NK-92 treated with Interleukin-12 subunit alpha and Interleukin-12 subunit beta, amount 100 ng/mL, for 24 hours (cell line): Measurements from ENCODE around the gene NTMT1.
"Not testable (repeated sequence)": the region's sequence is repeated elsewhere in the genome, so short reads cannot be mapped to it uniquely, and the experiment has no call there.

Source experiments
- DNase-seq: peaks from one replicate; lab custom pipeline; 2025; lab: John Stamatoyannopoulos, UW

NTMT1 gene

DNA sequence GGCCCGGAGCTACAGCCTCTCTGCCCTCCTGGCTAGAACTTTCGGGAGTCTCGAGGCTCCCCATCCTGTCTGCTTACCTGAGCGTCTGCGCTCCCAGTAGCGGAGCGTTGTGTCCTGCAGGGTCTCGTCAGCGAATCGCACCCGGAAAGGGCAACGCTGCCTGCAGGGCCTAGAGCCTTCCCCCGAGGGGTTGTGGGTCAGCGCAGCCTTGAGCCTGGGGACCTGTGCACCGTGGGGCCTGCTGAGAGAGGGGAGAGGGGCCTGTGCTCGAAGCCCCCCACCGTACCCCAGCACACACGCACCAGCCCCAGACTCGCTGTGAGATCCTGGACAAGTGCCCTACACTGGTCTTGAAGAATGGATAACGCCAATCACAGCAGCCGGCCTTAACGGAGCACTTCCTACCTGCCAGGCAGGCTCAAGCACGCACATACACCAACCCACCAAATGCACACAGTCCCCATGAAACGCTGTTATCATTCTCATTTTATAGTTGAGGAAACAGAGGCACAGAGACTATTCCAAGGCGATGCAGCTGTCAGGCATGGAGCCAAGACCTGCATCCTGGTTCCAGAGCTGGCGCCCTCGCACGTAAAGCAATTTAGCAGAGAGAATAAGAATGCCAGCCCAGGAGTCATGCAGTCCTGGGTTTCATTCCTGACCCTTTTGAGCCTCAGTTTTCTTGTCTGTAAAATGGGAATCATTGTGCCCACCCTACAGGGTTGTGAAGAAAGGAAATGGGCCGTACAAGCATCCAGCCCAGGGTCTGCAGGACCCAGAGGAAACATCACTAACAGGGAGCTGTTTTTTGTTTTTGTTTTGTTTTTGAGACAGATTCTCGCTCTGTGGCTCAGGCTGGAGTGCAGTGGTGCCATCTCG is 10.3 kb upstream of the NTMT1 start:
- DNase-seq, result no peak

DNA sequence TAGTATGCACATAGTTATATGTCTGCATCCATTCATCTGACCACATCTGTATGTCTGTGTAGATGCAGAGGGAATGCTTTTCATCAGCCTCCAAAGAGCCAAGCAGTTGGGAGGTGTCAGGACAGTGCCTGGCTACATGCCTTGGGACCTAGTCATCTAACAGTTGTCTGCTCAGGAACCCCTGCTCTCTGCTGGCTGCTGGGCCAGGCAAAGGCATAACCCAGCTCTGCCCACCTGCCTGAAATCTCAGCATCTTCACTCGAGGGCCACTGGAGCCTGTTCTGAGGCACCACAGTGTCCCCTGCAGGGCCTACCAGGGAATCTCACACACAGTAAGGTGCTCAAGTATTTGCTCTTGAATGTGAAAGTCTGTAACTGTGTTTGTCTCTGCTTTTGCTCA is 8.8 kb upstream of the NTMT1 start:
- DNase-seq, result no peak

DNA sequence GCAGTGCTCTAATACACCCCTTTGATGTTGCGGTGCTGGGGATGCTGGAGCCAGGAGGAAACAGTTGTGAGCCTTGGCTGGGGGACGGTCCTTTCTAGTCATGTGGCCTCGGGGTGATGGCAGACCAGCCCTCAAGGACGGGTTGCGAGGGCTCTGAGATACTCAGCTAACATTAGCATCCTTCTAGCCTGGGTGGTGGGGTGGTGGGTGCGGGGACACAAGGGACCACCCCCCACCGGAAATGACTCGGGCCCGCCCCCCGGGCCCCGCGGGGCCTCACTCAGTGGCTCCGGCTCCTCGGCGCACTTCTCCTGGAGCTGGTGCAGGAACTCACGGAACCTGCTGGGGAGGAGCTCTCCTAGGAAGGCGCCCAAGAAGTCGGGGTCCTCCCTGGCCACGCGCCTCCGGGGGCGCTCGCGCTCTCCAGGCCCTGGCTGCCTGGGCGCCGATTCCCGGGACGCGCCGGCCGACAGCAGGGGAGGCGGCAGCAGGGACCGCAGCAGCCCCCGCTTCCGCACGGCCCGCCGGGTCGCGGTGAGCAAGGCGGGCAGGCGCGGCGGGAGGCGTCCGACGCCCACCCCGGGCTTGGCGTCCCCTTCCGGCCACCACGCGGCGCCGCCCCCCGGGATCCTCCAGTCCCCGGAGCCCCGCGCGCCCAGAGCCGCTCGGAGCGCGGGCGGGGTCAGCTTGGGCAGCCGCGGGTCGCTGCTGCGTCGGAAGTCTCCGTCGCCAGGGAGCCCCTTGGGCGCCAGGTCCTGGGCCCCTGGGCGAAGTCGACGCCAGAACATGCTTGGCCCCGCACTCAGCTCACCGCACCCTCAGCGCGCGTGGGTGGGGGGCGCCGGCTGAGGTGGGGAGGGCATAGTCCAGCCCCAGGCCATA is 5.9 kb upstream of the NTMT1 start:
- no peak for DNase-seq

DNA sequence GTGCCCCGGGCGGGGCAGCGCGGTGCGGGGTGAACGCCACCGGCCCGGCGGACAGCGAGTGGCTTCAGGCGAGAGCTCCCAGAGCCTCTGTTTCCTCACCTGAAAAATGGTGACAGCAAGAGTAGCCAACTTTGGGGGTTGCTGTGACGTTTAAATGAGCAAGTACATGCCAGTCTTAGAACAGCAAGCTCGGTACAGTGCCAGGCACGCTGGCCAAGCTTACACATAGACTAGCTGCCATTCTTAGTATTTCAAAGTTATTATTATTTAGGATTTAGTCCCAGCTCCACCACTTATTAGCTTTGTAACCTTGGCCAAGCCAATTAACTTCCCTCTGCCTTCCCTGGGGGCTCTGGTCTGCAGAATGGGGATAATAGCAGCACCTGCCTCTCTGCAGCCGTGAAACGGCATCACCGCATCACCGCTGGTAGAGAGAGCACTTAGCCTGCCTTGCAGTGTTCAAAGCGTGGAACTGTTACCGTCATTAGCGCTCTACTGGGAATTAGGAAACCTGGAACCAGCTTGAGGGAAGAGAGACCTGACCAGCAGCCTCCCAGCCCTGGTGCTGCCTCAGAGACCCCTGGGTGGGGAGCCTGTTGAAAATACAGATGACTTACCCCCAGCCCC is 5.2 kb upstream of the NTMT1 start, which contains the start of gene C9orf50:
C9orf50 (minus strand) TSS at position 433 of the 627 bp plus-strand sequence. CDS start 527 bp downstream, outside the sequence.
- DNase-seq, result no peak

DNA sequence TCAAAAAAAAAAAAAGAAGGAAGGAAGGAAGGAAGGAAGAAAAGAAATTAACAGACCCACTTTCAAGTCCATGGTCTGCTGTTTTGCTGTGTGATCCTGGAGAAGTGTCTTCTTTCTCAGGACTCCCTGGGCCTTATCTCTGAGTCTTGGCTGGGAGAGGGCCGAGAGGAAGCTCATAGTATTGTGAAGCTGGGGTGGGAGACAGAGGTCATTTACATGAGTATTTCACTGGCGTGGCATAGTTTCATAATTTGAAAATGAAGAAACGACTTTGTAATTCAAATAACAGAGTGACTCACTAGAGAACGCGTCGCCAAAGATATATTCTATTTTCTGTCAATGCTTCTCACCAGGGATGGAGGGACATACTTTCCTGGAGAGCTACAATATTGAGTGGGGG is 2.6 kb upstream of the NTMT1 start:
- DNase-seq, result no peak

DNA sequence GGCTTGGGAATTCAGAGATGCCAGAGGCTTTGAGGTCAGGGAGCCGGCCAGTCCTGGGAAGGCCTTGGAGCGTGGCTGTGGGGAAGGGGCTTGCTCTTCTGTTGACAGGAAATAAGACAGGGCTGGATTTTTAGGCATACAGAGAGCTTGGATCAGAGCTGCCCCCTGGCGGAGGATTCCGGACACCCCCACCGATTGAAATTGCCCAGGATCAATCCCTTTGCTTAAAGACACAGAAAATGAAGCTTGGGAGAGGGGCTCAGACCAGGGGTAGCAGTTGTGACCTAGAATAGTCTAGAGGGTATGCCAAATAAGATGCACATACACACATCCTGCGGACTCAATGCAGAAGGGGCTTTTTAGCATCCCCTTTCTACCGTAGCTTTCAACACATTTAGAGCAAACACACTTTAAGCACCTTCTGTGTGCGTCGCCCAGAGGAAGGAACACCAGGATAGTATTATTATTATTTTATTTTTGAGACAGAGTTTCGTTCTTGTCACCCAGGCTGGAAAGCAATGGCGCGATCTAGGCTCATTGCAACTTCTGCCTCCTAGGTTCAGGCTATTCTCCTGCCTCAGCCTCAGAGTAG is 1.7 kb upstream of the NTMT1 start:
- DNase-seq, result peak; percentile 16

DNA sequence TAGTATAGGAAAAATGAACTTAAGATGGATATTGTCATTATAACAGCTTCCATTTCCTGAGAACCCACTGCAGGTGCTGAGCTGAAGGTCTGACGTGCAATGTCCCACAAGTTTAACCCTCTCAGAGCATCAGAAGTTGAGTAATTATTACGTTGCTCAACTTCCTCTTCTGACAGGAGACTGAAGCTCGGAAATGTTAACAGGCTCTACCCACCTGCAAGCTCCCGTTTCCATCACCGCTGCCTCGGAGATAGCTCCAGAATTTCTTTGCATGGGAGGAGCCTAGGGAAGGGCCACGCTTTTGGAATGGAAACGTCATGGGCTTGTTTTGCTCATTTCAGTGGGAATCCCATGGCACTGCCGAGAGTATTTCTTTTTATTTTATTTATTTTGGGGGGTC is 1.0 kb upstream of the NTMT1 start:
- DNase-seq, result peak; percentile 18

DNA sequence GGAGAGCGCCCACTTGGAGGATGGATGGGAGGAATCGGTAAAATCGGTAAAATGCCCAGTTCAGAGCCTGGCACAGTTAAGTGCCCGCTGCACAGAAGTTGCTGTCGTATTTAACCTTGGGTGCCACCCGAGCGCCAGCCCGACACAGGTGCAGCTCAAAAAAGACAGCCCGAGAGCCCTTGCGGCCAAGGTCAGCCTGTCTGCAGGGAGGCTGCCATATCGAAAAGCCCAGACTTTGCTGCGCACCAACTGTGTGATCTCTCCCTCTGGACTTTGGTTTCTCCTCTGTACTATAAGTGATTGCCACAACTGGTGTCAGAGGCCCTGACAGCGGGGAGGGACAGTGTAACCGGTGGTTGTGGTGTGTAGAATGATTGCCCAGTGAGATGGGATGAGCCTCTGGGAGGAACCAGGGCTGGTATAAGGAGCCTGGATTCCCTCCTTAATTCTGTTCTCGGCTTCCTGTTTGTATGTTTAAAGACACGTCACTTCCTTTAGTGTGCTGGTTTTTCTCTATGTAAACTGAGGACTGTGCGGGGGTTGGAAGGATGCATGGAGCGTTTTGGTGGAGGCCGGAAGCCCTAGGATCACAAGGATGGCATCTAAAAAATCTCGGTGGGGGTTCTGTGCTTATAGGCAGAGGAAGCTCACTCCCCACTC is 792 bp downstream of the NTMT1 start:
- no peak for DNase-seq

DNA sequence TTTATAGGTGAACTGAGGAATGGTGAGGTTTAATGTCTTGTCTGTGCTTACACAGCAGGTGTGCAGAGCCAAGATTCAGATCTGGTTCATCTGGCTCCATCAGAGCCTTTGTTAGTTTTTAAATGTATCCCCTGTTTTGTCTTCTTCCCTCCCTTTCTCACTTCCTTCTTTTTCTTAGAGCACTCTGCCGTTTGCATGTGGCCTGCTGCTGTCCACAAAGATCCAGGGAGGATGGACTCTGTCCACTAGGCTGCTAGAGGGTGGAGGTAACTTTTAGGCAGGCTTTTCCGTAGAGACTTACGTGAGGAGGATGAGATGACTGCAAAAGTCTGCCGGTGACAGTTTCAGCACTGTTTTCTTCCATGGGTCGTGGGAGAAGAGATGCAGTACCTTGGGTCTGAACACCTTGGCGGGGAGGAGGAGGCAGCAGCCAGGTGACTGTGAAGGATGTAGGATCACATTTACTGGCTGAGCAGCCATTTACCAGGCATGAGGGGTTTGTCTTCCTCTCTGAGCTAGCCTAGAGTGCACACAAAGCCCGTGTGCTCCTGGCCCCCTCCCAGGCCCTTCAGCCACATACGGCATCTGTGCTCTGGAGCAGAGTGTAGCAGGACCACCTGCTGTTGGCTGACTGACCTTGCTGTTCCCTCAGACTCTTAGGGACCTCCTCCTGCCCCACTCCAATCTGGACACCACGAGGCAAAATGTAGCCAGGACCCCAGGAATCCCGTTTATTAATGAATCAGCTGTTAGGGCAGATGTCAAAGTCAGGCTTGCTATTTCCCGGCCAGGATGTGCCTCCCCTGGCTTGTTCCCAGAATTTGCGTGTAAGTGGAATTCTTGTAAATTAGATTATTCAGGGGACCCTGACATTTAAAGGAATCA is 1.8 kb downstream of the NTMT1 start:
- no peak for DNase-seq

DNA sequence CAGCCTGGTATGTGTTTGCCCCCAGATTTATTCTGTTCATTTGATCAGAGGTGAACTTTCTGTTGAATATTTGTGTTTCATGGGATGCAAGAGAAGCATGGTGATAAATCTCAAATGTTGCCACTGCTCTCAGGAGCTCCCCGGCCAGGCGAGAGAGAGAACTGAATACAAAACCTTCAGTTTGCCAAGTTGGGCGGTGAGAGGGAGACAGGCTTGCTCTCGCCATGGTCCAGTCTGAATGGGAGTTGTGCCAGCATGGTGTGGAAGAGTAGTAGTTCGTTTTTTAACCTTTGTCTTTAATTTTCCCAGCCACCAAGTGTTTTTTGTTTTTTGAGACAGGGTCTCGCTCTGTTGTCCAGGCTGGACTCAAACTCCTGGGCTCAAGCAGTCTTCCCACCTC is 2.7 kb downstream of the NTMT1 start:
- no peak for DNase-seq

DNA sequence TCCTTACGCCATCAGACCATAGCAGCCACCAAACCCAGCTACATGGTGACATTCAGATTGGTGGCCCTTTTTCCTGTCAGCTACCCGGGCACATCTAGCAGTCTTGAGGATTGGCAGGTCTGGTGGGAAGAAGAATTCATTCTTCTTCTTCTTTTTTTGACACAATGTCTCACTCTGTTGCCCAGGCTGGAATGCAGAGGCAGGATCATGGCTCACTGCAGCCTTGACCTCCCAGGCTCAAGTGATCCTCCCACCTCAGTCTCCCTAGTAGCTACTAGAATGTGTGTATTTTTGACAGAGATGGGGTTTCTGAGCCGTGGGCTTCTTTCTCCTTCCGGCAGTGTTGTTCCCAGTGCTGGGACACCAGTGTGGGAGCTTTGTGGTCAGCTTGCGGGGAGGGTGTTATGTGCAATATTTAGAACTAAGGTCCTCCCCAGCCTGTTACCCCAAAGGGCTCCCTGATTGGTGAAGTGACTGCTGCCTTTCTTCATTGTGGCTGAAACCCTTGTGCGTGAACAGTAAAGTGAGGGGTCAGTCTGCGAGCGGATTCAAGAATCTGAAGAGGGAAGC is 3.4 kb downstream of the NTMT1 start:
- no peak for DNase-seq

DNA sequence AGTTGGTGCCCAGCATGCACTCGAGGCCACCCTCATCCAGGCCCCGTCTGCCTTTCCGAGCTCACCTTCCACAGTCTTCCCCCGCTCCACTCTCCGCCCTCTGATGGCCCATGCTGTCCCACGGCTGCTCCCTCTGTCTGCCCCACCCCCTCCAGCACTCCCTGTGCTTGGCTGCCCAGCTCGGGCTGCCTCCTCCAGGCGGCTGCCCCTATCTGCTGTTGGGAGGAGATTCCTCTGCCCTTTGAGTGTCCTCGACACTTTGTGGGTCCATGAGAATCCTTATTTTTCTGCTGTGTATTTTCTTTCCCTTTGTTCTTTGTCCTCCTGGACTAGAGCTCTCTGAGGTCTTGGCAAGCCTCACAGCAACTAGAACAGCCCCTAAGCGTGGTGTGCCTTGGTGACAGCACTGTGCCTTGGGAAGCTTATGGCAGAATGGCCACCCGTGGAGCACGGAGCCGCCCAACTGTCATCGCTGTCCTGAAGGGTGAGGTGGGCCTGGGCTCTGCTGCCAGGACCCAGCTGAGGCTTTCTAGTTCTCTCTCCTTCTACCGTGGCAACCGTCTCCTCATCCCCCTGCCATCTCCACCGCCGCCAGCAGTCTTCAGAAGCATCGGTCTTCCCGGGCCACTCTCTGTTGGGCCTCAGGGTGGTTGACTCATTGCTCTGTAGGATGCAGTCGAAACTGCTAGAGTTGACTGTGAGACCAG is 5.2 kb downstream of the NTMT1 start:
- DNase-seq, result no peak

DNA sequence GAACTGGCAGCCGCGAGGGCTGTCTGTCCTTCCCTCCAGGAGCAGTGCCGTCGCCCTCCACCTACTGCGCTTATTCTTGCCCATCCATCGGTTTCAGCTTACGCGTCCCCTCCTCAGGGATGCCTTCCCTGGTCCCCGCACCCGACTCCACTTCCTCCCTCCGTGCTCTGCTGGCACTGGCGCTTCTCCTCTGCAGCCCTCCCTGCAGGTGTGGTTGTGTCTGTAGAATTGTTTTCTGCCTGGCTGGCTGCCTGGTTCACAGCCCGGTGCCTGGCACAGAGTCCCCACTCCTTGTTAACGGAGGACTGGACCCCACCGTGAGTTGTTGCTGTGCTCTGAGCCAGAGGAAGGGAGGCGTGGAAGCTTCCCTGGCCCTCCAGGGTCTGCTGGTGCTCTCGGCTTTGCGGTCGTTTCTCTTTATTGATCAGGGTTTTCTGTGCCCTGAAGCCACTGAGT is 5.7 kb downstream of the NTMT1 start:
- no peak for DNase-seq

DNA sequence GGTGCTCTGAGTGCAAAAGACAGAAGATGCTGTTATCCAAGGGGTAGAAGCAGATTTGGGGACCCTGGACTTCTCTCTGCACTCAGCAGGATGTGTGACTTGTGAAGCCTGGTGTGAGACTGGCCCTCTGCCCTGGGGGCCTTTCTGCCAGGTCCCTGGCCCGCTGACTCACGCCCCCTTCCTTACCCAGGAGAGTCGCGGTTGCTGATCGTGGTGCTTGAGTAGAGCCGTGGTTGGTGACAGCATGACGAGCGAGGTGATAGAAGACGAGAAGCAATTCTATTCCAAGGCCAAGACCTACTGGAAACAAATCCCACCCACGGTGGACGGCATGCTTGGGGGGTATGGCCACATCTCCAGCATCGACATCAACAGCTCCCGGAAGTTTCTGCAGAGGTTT is 6.5 kb downstream of the NTMT1 start:
- DNase-seq, result no peak

DNA sequence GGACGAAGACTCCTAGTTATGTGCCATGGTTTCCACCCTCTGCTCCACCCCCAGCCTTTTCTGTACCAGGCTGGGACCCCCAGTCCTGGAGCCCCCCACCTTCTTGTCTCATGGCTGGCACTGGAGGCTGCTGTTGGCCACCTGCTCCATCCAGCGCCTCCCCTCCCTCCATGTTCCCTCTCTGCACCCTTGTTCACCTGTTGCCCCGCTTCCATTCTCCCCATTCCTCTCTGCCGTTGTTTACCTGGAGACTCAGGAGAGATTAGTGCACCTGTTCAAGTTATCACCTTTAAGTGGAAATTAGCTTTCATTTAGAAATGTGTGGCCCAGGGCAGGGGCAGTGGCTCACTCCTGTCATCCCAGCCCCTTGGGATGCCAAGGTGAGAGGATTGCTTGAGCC is 7.2 kb downstream of the NTMT1 start:
- no peak for DNase-seq

DNA sequence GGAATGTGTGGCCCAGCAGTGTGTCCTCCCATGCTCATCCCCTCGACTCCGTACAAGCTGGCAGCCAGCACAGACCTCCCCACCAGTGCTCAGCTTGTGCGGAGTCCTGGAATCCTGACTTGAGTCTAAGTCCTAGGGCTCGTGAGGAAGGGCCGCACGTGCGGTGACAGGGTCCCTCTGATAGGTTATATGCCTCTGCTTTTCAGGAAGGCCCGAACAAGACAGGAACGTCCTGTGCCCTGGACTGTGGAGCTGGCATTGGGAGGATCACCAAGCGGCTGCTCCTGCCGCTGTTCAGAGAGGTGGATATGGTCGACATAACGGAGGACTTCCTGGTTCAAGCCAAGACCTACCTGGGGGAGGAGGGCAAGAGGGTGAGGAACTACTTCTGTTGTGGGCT is 7.9 kb downstream of the NTMT1 start:
- DNase-seq, result no peak

DNA sequence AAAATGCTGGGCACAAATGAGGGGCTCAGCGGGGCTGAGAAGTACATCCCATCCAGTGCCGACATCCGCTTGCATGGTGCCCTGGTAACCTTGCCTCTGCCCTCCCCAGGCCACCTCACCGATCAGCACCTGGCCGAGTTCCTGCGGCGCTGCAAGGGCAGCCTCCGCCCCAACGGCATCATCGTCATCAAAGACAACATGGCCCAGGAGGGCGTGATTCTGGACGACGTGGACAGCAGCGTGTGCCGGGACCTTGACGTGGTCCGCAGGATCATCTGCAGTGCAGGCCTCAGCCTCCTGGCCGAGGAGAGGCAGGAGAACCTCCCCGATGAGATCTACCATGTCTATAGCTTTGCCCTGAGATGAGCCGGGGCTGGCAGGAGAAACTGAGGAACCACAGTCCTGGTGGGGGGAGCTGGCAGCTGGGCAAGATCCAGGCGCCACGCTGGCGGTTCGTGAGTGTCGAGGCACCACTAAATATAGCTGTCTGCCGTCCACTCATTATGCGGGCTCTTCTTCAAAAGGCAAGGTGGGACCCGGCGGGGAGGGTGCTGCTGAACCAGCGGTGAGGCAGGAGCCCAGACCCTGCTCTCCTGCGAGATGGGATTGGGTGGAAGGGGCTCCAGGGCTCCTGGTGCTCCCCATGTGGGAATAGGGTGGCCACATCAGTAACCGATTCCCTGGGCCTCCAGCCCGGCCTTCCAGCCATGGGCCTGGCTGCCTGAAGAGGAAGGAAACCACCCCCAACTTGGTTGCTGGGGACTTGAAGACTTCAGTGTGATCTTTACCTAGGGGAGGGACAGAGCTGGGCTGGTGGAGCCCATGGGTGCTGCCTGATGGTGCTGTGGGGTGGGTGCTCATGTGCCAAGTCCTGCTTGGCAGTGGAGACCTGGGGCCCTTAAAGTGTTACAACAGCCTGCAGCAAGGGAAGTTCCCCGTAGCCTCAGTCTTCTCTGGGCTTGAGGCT is 9.4 kb downstream of the NTMT1 start:
- DNase-seq, result no peak

DNA sequence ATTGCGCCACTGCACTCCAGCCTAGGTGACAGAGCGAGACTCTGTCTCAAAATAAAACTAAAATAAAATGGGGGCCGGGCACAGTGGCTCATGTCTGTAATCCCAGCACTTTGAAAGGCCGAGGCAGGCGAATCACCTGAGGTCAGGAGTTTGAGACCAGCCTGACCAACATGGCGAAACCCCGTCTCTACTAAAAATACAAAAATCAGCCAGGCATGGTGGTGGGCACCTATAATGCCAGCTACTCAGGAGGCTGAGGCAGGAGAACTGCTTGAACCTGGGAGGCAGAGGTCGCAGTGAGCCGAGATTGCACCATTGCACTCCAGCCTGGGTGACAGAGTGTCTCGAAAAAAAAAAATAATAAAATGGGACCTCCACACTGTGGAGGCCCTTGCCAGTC is 10.4 kb downstream of the NTMT1 start:
- DNase-seq, result not testable (repeated sequence)
